ENCODE results near the gene PCGF1.

The PCGF1 gene

GRCh38 chr2:74529357-74530238 lies 22.1 kb upstream of the PCGF1 start, which contains the start of the genes AUP1 and HTRA2:
AUP1 (minus strand) TSS chr2:74529706; CDS start chr2:74529629, 77 bp downstream.
HTRA2 (plus strand) TSS chr2:74529933; CDS start chr2:74530007, 74 bp downstream.
- Histone ChIP-seq H3K4me3 (ENCODE audit: low read depth, low read length) (peak within 1 kb of the TSS; percentile 99), H3K27me3 (replicated peaks) (no peaks in the 10 kb centered on the region), H3K36me3 (replicated peaks) (peaks cover 21% of the 10 kb centered on the region), H3K27ac (peak within 1 kb of the TSS; percentile 76)
- no peak for TF ChIP-seq CTCF (IDR thresholded peaks at IDR 0.05; ENCODE audit: low read depth, low read length, missing control alignments)
- peak; percentile 99 for DNase-seq
- in situ Hi-C loops (cut with HindIII; ENCODE audit: low pct_ligation_motif_present, low sequenced_read_pairs) = no loop called here

GRCh38 chr2:74528600-74529356 lies 21.3 kb upstream of the PCGF1 start:
- no peak for DNase-seq
- in situ Hi-C loops (cut with HindIII; ENCODE audit: low pct_ligation_motif_present, low sequenced_read_pairs) = no loop called here
- H3K27ac ChIP-seq = peak overlapping the region; percentile 76
- peaks cover 21% of the 10 kb centered on the region for H3K36me3 ChIP-seq (replicated peaks)
- TF ChIP-seq CTCF (IDR thresholded peaks at IDR 0.05; ENCODE audit: low read depth, low read length, missing control alignments) = no peak
- H3K4me3 ChIP-seq (ENCODE audit: low read depth, low read length) = peak overlapping the region; percentile 99
- H3K27me3 ChIP-seq (replicated peaks) = no peaks in the 10 kb centered on the region

GRCh38 chr2:74527741-74528140 lies 20.2 kb upstream of the PCGF1 start:
- H3K36me3 ChIP-seq (replicated peaks) = peaks cover 21% of the 10 kb centered on the region

GRCh38 chr2:74526649-74527230 lies 19.2 kb upstream of the PCGF1 start:
- in situ Hi-C loops (cut with HindIII; ENCODE audit: low pct_ligation_motif_present, low sequenced_read_pairs) = no loop called here
- Histone ChIP-seq H3K27ac (no peak overlapping the region), H3K27me3 (replicated peaks) (no peaks in the 10 kb centered on the region), H3K4me3 (ENCODE audit: low read depth, low read length) (no peak overlapping the region), H3K36me3 (replicated peaks) (peaks cover 17% of the 10 kb centered on the region)
- TF ChIP-seq CTCF (IDR thresholded peaks at IDR 0.05; ENCODE audit: low read depth, low read length, missing control alignments) = no peak
- DNase-seq = no peak

More at GRCh38 chr2:74527741-74528140, 20.2 kb upstream of the PCGF1 start:
- H3K4me3 ChIP-seq (ENCODE audit: low read depth, low read length) = no peak overlapping the region
- in situ Hi-C loops (cut with HindIII; ENCODE audit: low pct_ligation_motif_present, low sequenced_read_pairs) = no loop called here
- no peak for DNase-seq
- H3K27me3 ChIP-seq (replicated peaks) = no peaks in the 10 kb centered on the region
- TF ChIP-seq CTCF (IDR thresholded peaks at IDR 0.05; ENCODE audit: low read depth, low read length, missing control alignments) = no peak
- no peak overlapping the region for H3K27ac ChIP-seq

GRCh38 chr2:74525717-74526648 lies 18.5 kb upstream of the PCGF1 start, which contains the start of gene DQX1:
DQX1 (minus strand) TSS chr2:74526231; CDS start chr2:74525729, 502 bp downstream.
- Histone ChIP-seq H3K27me3 (replicated peaks) (no peaks in the 10 kb centered on the region), H3K4me3 (ENCODE audit: low read depth, low read length) (no peak within 1 kb of the TSS), H3K27ac (no peak within 1 kb of the TSS), H3K36me3 (replicated peaks) (peaks cover 17% of the 10 kb centered on the region)
- TF ChIP-seq CTCF (IDR thresholded peaks at IDR 0.05; ENCODE audit: low read depth, low read length, missing control alignments) = no peak
- in situ Hi-C loops (cut with HindIII; ENCODE audit: low pct_ligation_motif_present, low sequenced_read_pairs) = no loop called here
- DNase-seq = no peak
